ENCODE measurements around the gene ASPHD2. TPM values are rescaled to one million over a fixed set of nuclear protein-coding genes. Genes with fewer than 3 reads are reported as not detected.

The ASPHD2 gene
- total and polyA plus RNA-seq, 2 of the 13 experiments (the other 11 are each of a cell fraction or from before 2014, with no cell fraction given), result 0.04 TPM

DNA sequence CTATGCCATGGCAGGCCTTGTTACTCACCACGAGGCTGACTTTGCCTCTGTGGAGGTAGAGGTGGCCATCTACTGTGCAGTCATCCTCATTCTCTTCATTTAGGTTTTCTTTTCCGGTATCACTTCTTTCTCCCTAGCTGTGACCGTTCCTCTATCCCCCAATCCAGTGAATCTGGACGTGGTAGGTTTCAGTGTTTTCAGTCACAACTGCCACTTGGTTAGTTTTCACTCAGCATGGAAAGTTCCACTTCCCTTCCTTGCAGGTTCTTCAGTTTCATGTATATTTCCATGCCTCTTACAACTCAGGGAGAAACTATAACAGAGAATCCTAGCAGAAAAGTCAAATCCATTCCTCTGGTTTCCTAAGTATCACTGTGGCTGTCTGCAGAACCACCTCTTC lies 52.6 kb downstream of the ASPHD2 start (continued):
- TF ChIP-seq, protein P1, sequence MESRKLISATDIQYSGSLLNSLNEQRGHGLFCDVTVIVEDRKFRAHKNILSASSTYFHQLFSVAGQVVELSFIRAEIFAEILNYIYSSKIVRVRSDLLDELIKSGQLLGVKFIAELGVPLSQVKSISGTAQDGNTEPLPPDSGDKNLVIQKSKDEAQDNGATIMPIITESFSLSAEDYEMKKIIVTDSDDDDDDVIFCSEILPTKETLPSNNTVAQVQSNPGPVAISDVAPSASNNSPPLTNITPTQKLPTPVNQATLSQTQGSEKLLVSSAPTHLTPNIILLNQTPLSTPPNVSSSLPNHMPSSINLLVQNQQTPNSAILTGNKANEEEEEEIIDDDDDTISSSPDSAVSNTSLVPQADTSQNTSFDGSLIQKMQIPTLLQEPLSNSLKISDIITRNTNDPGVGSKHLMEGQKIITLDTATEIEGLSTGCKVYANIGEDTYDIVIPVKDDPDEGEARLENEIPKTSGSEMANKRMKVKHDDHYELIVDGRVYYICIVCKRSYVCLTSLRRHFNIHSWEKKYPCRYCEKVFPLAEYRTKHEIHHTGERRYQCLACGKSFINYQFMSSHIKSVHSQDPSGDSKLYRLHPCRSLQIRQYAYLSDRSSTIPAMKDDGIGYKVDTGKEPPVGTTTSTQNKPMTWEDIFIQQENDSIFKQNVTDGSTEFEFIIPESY (CRISPR knock-in tag; IDR thresholded peaks at IDR 0.05), result no peak
- no peak for TF ChIP-seq MAFK (conservative IDR thresholded peaks at IDR 0.05 in 1 of 2, IDR thresholded peaks at IDR 0.05 in 1 of 2; ENCODE audit: low read length in 2 of 2)

DNA sequence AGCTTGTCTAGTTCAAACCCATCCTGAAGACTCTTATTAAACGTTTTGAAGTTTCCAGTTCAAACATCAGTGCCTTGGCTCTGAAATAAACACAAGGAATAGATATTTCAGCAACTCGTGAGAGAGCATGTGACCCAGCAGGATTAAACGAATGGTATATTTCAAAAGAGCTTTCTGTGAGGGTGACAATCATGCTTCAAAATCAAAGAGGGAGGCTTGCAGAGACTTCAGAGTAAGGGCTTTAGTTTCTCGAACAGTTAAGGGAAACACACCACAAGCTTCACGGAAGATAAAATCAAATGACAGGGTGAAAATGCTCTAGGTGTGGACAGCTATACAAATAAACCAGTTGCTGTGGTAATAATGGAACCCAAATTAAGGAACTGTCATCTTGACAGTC lies 53.1 kb downstream of the ASPHD2 start:
- Histone ChIP-seq H3K4me2 (ENCODE audit: low read depth, low read length) (peak overlapping the region; percentile 83), H2AFZ (ENCODE audit: low read length) (no peak overlapping the region), H4K20me1 (ENCODE audit: insufficient read depth, low read length) (no peaks in the 10 kb centered on the region), H3K79me2 (ENCODE audit: insufficient read depth, low read length) (peaks cover 79% of the 10 kb centered on the region), H3K9ac (ENCODE audit: insufficient read depth, low read depth, low read length) (peak overlapping the region; percentile 95; the same call in 1 of the 2 replicates), H3K9me3 (ENCODE audit: low read length) (no peaks in the 10 kb centered on the region), H3K4me3 (replicated peaks in 1 of 3; ENCODE audit: insufficient read depth in 1 of 3, low read depth in 2 of 3, low read length in 3 of 3) (peak overlapping the region; percentile 79 to 94 (median 91); a peak in 3 of 6 replicates), H3K27me3 (ENCODE audit: control insufficient read depth in 1 of 2, insufficient read depth in 2 of 2, low read length in 2 of 2) (no peaks in the 10 kb centered on the region; a peak in 1 of 5 replicates), H3K36me3 (replicated peaks in 1 of 2; ENCODE audit: control insufficient read depth in 1 of 2, insufficient read depth in 2 of 2, low read length in 2 of 2) (peaks cover 0 to 3% of the 10 kb centered on the region in 2 experiments; a peak in 3 of 5 replicates), H3K27ac (ENCODE audit: extremely low read length, insufficient read depth, low read length) (peak overlapping the region; percentile 4), H3K4me1 (ENCODE audit: insufficient read depth, low read length) (peaks cover 77% of the 10 kb centered on the region)
- WGBS (ENCODE audit: low lambda C conversion rate), result 66% methylated on average over 5 of the region's 5 CpGs
- intact Hi-C loops (cut with micrococcal nuclease; ENCODE audit: unreplicated experiment) (no loop called here), in situ Hi-C loops (cut with HindIII; ENCODE audit: extremely low pct_ligation_motif_present, low pct_unique_long_range_greater_than_20kb) (no loop called here)
- DNase-seq (ENCODE audit: low spot score) (no peak), FAIRE-seq (no peak), ATAC-seq (no peak)
- TF ChIP-seq POLR2G (IDR thresholded peaks at IDR 0.05; ENCODE audit: low read depth, low read length), result no peak
- no peak for TF ChIP-seq ZFP36 (IDR thresholded peaks at IDR 0.05; ENCODE audit: borderline replicate concordance, low read depth, low read length, partially characterized antibody)
- no peak for TF ChIP-seq KDM6A (CRISPR knock-in tag; IDR thresholded peaks at IDR 0.05; ENCODE audit: low read depth)
- no peak for TF ChIP-seq ZNF619 (CRISPR knock-in tag; IDR thresholded peaks at IDR 0.05)
- TF ChIP-seq ZNF501 (CRISPR knock-in tag; IDR thresholded peaks at IDR 0.05), result no peak
- TF ChIP-seq ZKSCAN1 (IDR thresholded peaks at IDR 0.05; ENCODE audit: low read length), result no peak
- no peak for TF ChIP-seq ATM (IDR thresholded peaks at IDR 0.05; ENCODE audit: borderline replicate concordance)
- TF ChIP-seq, protein P2, sequence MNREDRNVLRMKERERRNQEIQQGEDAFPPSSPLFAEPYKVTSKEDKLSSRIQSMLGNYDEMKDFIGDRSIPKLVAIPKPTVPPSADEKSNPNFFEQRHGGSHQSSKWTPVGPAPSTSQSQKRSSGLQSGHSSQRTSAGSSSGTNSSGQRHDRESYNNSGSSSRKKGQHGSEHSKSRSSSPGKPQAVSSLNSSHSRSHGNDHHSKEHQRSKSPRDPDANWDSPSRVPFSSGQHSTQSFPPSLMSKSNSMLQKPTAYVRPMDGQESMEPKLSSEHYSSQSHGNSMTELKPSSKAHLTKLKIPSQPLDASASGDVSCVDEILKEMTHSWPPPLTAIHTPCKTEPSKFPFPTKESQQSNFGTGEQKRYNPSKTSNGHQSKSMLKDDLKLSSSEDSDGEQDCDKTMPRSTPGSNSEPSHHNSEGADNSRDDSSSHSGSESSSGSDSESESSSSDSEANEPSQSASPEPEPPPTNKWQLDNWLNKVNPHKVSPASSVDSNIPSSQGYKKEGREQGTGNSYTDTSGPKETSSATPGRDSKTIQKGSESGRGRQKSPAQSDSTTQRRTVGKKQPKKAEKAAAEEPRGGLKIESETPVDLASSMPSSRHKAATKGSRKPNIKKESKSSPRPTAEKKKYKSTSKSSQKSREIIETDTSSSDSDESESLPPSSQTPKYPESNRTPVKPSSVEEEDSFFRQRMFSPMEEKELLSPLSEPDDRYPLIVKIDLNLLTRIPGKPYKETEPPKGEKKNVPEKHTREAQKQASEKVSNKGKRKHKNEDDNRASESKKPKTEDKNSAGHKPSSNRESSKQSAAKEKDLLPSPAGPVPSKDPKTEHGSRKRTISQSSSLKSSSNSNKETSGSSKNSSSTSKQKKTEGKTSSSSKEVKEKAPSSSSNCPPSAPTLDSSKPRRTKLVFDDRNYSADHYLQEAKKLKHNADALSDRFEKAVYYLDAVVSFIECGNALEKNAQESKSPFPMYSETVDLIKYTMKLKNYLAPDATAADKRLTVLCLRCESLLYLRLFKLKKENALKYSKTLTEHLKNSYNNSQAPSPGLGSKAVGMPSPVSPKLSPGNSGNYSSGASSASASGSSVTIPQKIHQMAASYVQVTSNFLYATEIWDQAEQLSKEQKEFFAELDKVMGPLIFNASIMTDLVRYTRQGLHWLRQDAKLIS (CRISPR knock-in tag; IDR thresholded peaks at IDR 0.05), result no peak
- no peak for TF ChIP-seq JDP2 (CRISPR knock-in tag; IDR thresholded peaks at IDR 0.05; ENCODE audit: borderline replicate concordance)
- TF ChIP-seq, protein P3, sequence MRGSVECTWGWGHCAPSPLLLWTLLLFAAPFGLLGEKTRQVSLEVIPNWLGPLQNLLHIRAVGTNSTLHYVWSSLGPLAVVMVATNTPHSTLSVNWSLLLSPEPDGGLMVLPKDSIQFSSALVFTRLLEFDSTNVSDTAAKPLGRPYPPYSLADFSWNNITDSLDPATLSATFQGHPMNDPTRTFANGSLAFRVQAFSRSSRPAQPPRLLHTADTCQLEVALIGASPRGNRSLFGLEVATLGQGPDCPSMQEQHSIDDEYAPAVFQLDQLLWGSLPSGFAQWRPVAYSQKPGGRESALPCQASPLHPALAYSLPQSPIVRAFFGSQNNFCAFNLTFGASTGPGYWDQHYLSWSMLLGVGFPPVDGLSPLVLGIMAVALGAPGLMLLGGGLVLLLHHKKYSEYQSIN (CRISPR knock-in tag; IDR thresholded peaks at IDR 0.05; ENCODE audit: borderline replicate concordance), result no peak
- TF ChIP-seq FOXA1 (IDR thresholded peaks at IDR 0.05), result no peak
- TF ChIP-seq FOXA1 (CRISPR knock-in tag; IDR thresholded peaks at IDR 0.05), result no peak
- TF ChIP-seq, protein P4, sequence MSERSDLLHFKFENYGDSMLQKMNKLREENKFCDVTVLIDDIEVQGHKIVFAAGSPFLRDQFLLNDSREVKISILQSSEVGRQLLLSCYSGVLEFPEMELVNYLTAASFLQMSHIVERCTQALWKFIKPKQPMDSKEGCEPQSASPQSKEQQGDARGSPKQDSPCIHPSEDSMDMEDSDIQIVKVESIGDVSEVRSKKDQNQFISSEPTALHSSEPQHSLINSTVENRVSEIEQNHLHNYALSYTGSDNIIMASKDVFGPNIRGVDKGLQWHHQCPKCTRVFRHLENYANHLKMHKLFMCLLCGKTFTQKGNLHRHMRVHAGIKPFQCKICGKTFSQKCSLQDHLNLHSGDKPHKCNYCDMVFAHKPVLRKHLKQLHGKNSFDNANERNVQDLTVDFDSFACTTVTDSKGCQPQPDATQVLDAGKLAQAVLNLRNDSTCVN (CRISPR knock-in tag; IDR thresholded peaks at IDR 0.05; ENCODE audit: borderline replicate concordance), result no peak
- no peak for TF ChIP-seq SNAI1 (CRISPR knock-in tag; IDR thresholded peaks at IDR 0.05; ENCODE audit: borderline replicate concordance)
- ChIA-PET POLR2A (interaction anchor here (1.9 to 3.4 kb wide), 2 partner anchors 20 to 30 kb away, joined by 10 to 27 read pairs; partner anchors contain the start of gene TFIP11), CTCF (ENCODE audit: low intra/inter-chr PET ratio, low total read pairs) (no interaction called here)
- BruUV-seq (replicated peaks), result no TSS peak

Measured in HepG2 (cell line).